Astrocyte (in vitro differentiated cells and primary cell): ENCODE results near the gene DUOXA1. TPM values are rescaled to one million over a fixed set of nuclear protein-coding genes. Genes with fewer than 3 reads are reported as not detected.

Source experiments
- DNase-seq: peaks from one replicate; pipeline ENCODE4 v3.0.0-alpha.2; 2010; ENCODE audit warnings: low read depth
- FAIRE-seq: peaks from 2 replicates; lab custom pipeline; 2011; peaks lifted over from hg19 to GRCh38; lab: Jason Lieb, UNC
- H2AFZ ChIP-seq: 2 replicates; pipeline ENCODE4 v1.6.0; 2012; ENCODE audit warnings: low read depth, low read length, inconsistent platforms
- H3K27ac ChIP-seq: 2 replicates; pipeline ENCODE4 v1.5.1; 2011; ENCODE audit warnings: low read depth, low read length, inconsistent platforms
- H3K27me3 ChIP-seq: 2 replicates; pipeline ENCODE4 v1.6.0; 2011; ENCODE audit warnings: low read length, inconsistent platforms; ENCODE audit not compliant: insufficient read depth
- H3K36me3 ChIP-seq: 2 replicates; pipeline ENCODE4 v1.5.1; 2011; ENCODE audit warnings: low read length, inconsistent platforms; ENCODE audit not compliant: insufficient read depth
- H3K4me1 ChIP-seq: 2 replicates; pipeline ENCODE4 v1.5.1; 2011; ENCODE audit warnings: low read length, inconsistent platforms; ENCODE audit not compliant: insufficient read depth
- H3K4me2 ChIP-seq: 2 replicates; pipeline ENCODE4 v1.6.0; 2012; ENCODE audit warnings: low read length, inconsistent platforms
- H3K4me3 ChIP-seq: 2 replicates; pipeline ENCODE4 v1.5.1; 2011; ENCODE audit warnings: low read depth, mild to moderate bottlenecking, low read length, inconsistent platforms; ENCODE audit not compliant: insufficient read depth
- H3K79me2 ChIP-seq: 2 replicates; pipeline ENCODE4 v1.6.0; 2012; ENCODE audit warnings: mild to moderate bottlenecking, low read length, inconsistent platforms; ENCODE audit not compliant: insufficient read depth
- H3K9ac ChIP-seq: 2 replicates; pipeline ENCODE4 v1.6.0; 2012; ENCODE audit warnings: mild to moderate bottlenecking, low read length, inconsistent platforms
- H3K9me3 ChIP-seq: 2 replicates; pipeline ENCODE4 v1.5.1; 2012; ENCODE audit warnings: low read depth, mild to moderate bottlenecking, low read length, inconsistent platforms; ENCODE audit not compliant: insufficient read depth
- H4K20me1 ChIP-seq: 2 replicates; pipeline ENCODE4 v1.6.0; 2012; ENCODE audit warnings: low read length, inconsistent platforms; ENCODE audit not compliant: insufficient read depth
- H3K27ac Mint-ChIP-seq: one replicate; pipeline ENCODE4 v1.8.0; 2021; ENCODE audit warnings: mild to moderate bottlenecking, mixed read lengths; ENCODE audit not compliant: unreplicated experiment
- H3K27me3 Mint-ChIP-seq: one replicate; pipeline ENCODE4 v1.8.0; 2021; ENCODE audit warnings: low read depth, mixed read lengths; ENCODE audit not compliant: unreplicated experiment
- H3K36me3 Mint-ChIP-seq: one replicate; pipeline ENCODE4 v1.8.0; 2021; ENCODE audit warnings: low read depth, mixed read lengths; ENCODE audit not compliant: unreplicated experiment
- H3K4me1 Mint-ChIP-seq: one replicate; pipeline ENCODE4 v1.8.0; 2021; ENCODE audit warnings: low read depth, mixed read lengths; ENCODE audit not compliant: unreplicated experiment
- H3K4me3 Mint-ChIP-seq: one replicate; pipeline ENCODE4 v1.8.0; 2021; ENCODE audit warnings: mild to moderate bottlenecking, moderate library complexity, mixed read lengths; ENCODE audit not compliant: unreplicated experiment
- H3K9me3 Mint-ChIP-seq: one replicate; pipeline ENCODE4 v1.8.0; 2021; ENCODE audit warnings: mild to moderate bottlenecking, mixed read lengths; ENCODE audit not compliant: unreplicated experiment
- CTCF ChIP-seq: IDR thresholded peaks from 2 replicates; pipeline ENCODE4 v1.5.1; 2011; ENCODE audit warnings: low read depth, mild to moderate bottlenecking, inconsistent platforms, low read length, moderate library complexity; ENCODE audit not compliant: insufficient read depth
- EZH2 ChIP-seq: IDR thresholded peaks from 2 replicates; pipeline ENCODE4 v1.6.1; 2012; ENCODE audit warnings: mild to moderate bottlenecking, low read length, inconsistent platforms; ENCODE audit not compliant: insufficient read depth
- total RNA-seq: library from RNA; stranded (reverse); gene quantifications from 2 replicates; pipeline ENCODE4 v1.2.1, GENCODE V29; 2021

DUOXA1 gene
- total RNA-seq, 1 donor from 2014 or later, result 0.66 TPM

- no peak for TF ChIP-seq CTCF
- TF ChIP-seq EZH2, result no peak
- H4K20me1 ChIP-seq, result no peaks in the 10 kb centered on the region
- no peak for FAIRE-seq
- no peaks in the 10 kb centered on the region for H3K36me3 ChIP-seq
- no peaks in the 10 kb centered on the region for H3K4me1 ChIP-seq
- no peaks in the 10 kb centered on the region for H3K79me2 ChIP-seq
- H3K27me3 Mint-ChIP-seq, result peaks cover 38% of the 10 kb centered on the region
- H3K27ac ChIP-seq, result no peak overlapping the region
- no peak for DNase-seq
- H3K4me1 Mint-ChIP-seq, result no peaks in the 10 kb centered on the region
- no peak overlapping the region for H3K27ac Mint-ChIP-seq
- H3K36me3 Mint-ChIP-seq, result peaks cover 2% of the 10 kb centered on the region
- no peaks in the 10 kb centered on the region for H3K9me3 ChIP-seq
- peaks cover under 1% of the 10 kb centered on the region for H3K9me3 Mint-ChIP-seq
- H2AFZ ChIP-seq, result no peak overlapping the region
- no peak overlapping the region for H3K4me2 ChIP-seq
- no peak overlapping the region for H3K9ac ChIP-seq
- H3K4me3 Mint-ChIP-seq, result no peak overlapping the region
- no peak overlapping the region for H3K4me3 ChIP-seq
- peaks cover 16% of the 10 kb centered on the region for H3K27me3 ChIP-seq
Measured at GRCh38 chr15:45139770-45140169, 10.1 kb upstream of the DUOXA1 start.

- peaks cover 2% of the 10 kb centered on the region for H3K36me3 Mint-ChIP-seq
- H2AFZ ChIP-seq, result no peak overlapping the region
- peaks cover 41% of the 10 kb centered on the region for H3K27me3 Mint-ChIP-seq
- H3K27ac Mint-ChIP-seq, result no peak overlapping the region
- TF ChIP-seq CTCF (no peak), EZH2 (no peak)
- no peak overlapping the region for H3K4me3 ChIP-seq
- no peak overlapping the region for H3K4me3 Mint-ChIP-seq
- no peaks in the 10 kb centered on the region for H3K4me1 ChIP-seq
- no peak for DNase-seq
- H3K4me2 ChIP-seq, result no peak overlapping the region
- no peaks in the 10 kb centered on the region for H3K9me3 ChIP-seq
- no peak overlapping the region for H3K9ac ChIP-seq
- no peaks in the 10 kb centered on the region for H4K20me1 ChIP-seq
- H3K4me1 Mint-ChIP-seq, result no peaks in the 10 kb centered on the region
- H3K79me2 ChIP-seq, result no peaks in the 10 kb centered on the region
- peaks cover 3% of the 10 kb centered on the region for H3K9me3 Mint-ChIP-seq
- H3K36me3 ChIP-seq, result no peaks in the 10 kb centered on the region
- no peak for FAIRE-seq
- H3K27ac ChIP-seq, result no peak overlapping the region
- peaks cover 20% of the 10 kb centered on the region for H3K27me3 ChIP-seq
Measured at GRCh38 chr15:45138814-45139765, 9.4 kb upstream of the DUOXA1 start.

GRCh38 chr15:45137703-45138102 is 8.0 kb upstream of the DUOXA1 start:
- H3K27ac ChIP-seq, result no peak overlapping the region
- DNase-seq, result no peak
- H3K9ac ChIP-seq, result no peak overlapping the region
- Mint-ChIP-seq H3K36me3 (peaks cover 2% of the 10 kb centered on the region), H3K27ac (no peak overlapping the region), H3K27me3 (peaks cover 53% of the 10 kb centered on the region), H3K4me3 (no peak overlapping the region), H3K9me3 (peaks cover 3% of the 10 kb centered on the region), H3K4me1 (no peaks in the 10 kb centered on the region)
- H3K9me3 ChIP-seq, result no peaks in the 10 kb centered on the region
- H3K4me1 ChIP-seq, result no peaks in the 10 kb centered on the region
- no peak overlapping the region for H3K4me2 ChIP-seq
- no peak overlapping the region for H3K4me3 ChIP-seq
- no peak for TF ChIP-seq EZH2
- no peak for TF ChIP-seq CTCF
- H3K79me2 ChIP-seq, result no peaks in the 10 kb centered on the region
- H4K20me1 ChIP-seq, result no peaks in the 10 kb centered on the region
- H3K27me3 ChIP-seq, result peaks cover 30% of the 10 kb centered on the region
- H2AFZ ChIP-seq, result no peak overlapping the region
- no peak for FAIRE-seq
- H3K36me3 ChIP-seq, result no peaks in the 10 kb centered on the region
